ENCODE results near the gene TRIM17. TPM values are rescaled to one million over a fixed set of nuclear protein-coding genes. Genes with fewer than 3 reads are reported as not detected.

TRIM17 gene
- total RNA-seq, 2 donors from 2014 or later = 0.56 TPM; not detected in 1

DNA sequence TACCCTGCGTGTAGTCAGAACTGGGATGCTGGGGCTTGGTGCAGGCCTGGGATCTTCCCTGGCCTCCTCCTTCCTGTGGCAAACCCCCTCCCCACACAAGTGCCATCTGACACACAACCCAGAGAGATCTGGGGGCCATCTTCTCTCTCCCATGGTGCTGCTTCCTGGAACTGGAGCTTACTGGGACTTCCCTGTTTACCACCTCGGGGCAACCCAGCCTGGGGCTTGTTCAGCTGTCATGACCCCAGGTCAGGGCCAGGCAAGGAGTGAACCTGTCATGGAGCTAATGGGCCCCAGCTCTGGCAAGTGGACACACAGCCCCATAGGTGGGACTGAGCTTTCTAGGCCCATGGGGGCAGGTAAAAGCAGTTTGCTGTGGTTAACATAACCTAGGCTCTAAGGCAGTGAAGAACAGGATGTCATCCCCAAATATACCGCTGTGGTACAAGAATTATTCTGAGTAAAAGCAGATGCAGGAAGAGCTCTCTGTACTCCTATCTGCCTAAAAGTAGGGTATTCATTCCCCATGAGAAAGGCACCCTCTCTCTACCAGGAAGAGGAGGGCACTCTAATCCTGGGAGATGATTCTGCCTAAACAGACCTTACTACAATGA, 12.4 kb downstream of the TRIM17 start:
- H3K4me1 ChIP-seq (ENCODE audit: control insufficient read depth in 1 of 2, low read depth in 2 of 2) = peaks cover 22 to 42% of the 10 kb centered on the region in 2 donors
- H3K4me3 ChIP-seq = no peak overlapping the region
- no peak for ATAC-seq (ENCODE audit: insufficient number of reproducible peaks, low FRiP score, low read depth)

DNA sequence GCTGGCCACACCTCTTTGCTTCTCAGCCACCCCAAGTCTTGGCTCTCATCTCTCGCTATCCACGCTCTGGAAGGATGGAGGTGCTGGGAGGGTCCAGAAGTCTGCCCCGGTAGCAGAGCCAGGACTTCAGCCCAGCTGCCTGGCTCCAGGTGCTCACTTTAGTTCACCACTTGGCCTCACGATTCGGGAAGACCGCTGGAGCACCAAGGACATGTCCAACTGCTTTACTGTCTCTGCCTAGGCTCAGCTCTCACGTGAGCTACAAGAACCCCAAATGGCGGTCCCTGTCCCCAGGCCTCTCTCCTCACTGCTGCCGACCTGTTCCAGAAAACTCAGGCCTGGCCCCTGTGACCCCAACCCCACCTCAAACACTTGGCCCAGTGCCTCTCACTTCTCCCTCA, 13.4 kb downstream of the TRIM17 start:
- peaks cover 22 to 40% of the 10 kb centered on the region in 2 donors for H3K4me1 ChIP-seq (ENCODE audit: control insufficient read depth in 1 of 2, low read depth in 2 of 2)

More for the DNA sequence above, 12.4 kb downstream of the TRIM17 start:
- no peaks in the 10 kb centered on the region for H3K9me3 ChIP-seq
- H3K27me3 ChIP-seq (replicated peaks; ENCODE audit: insufficient read depth) = no peaks in the 10 kb centered on the region
- no peak for DNase-seq (ENCODE audit: low spot score)
- peaks cover 3% of the 10 kb centered on the region for H3K36me3 ChIP-seq
- TF ChIP-seq, protein P1, sequence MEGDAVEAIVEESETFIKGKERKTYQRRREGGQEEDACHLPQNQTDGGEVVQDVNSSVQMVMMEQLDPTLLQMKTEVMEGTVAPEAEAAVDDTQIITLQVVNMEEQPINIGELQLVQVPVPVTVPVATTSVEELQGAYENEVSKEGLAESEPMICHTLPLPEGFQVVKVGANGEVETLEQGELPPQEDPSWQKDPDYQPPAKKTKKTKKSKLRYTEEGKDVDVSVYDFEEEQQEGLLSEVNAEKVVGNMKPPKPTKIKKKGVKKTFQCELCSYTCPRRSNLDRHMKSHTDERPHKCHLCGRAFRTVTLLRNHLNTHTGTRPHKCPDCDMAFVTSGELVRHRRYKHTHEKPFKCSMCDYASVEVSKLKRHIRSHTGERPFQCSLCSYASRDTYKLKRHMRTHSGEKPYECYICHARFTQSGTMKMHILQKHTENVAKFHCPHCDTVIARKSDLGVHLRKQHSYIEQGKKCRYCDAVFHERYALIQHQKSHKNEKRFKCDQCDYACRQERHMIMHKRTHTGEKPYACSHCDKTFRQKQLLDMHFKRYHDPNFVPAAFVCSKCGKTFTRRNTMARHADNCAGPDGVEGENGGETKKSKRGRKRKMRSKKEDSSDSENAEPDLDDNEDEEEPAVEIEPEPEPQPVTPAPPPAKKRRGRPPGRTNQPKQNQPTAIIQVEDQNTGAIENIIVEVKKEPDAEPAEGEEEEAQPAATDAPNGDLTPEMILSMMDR (IDR thresholded peaks at IDR 0.05) = no peak
- no peak overlapping the region for H3K27ac ChIP-seq

DNA sequence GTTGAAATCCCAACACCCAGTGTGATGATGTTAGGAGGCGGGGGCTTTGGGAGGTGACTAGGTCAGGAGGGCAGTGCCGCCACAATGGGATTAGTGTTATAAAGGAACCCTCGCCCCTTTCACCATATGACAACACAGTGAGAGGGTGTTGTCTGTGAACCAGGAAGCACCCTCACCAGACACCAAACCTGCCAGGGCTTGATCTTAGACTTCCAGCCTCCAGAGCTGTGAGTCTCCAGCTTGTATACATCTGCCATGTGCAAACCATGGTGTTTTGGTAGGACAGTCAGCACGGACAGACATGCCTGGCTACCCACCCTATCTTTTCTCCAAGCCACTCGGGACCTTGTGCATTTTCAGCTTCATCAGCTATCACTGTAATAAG, 14.0 kb downstream of the TRIM17 start:
- Histone ChIP-seq H3K36me3 (peaks cover 7% of the 10 kb centered on the region), H3K4me3 (no peak overlapping the region), H3K4me1 (ENCODE audit: control insufficient read depth in 1 of 2, low read depth in 2 of 2) (peaks cover 18 to 34% of the 10 kb centered on the region in 2 donors), H3K27ac (no peak overlapping the region), H3K9me3 (no peaks in the 10 kb centered on the region), H3K27me3 (replicated peaks; ENCODE audit: insufficient read depth) (no peaks in the 10 kb centered on the region)
- DNase-seq (ENCODE audit: low spot score) = no peak
- TF ChIP-seq, protein P1 (IDR thresholded peaks at IDR 0.05) = no peak
- no peak for ATAC-seq (ENCODE audit: insufficient number of reproducible peaks, low FRiP score, low read depth)

More for the DNA sequence above, 13.4 kb downstream of the TRIM17 start:
- no peak overlapping the region for H3K27ac ChIP-seq
- TF ChIP-seq, protein P1 (IDR thresholded peaks at IDR 0.05) = no peak
- no peak overlapping the region for H3K4me3 ChIP-seq
- ATAC-seq (ENCODE audit: insufficient number of reproducible peaks, low FRiP score, low read depth) = no peak
- peaks cover 3% of the 10 kb centered on the region for H3K36me3 ChIP-seq
- no peaks in the 10 kb centered on the region for H3K27me3 ChIP-seq (replicated peaks; ENCODE audit: insufficient read depth)
- H3K9me3 ChIP-seq = no peaks in the 10 kb centered on the region
- no peak for DNase-seq (ENCODE audit: low spot score)

DNA sequence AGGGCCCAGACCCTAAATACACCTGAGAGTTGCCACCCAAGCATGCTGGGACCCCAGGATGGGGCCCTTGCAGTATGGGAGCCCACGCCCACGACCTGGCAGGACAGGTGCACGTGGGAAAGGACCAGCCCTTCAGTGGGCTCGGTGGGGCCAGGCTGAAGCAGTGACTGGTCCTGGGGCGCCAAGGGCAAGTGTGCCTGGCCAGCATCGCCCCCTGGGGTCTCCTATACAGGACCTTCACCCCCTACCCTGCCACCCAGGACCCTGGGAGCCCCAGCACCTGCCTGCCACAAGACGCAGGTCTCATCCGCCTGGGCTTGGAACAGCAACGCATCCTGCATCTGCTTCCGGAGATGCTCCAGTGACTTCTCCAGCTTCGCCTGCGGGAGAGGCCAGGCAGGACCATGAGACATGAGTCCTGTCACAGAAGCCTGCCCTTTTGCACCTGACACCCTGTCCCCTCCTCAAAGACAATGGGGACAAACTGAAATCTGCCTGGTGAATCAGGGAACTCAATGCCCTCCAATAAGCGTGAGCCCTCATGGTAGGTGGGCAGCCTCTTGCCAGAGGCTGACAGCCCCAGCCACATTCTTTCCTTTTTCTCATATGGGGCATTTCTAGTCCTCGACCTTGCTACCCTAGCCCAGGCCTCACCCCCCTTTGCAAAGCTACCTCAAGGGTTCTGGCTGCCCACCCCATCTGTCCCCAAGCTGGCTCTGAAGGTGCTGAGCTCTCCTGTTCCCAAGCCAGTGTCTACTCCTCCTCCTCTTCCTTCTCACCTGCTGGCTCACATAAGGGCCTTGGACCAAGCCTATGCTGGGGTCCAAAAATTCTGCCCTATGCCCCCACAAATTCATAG, 14.7 kb downstream of the TRIM17 start:
- Histone ChIP-seq H3K4me3 (no peak overlapping the region), H3K36me3 (peaks cover 13% of the 10 kb centered on the region), H3K27ac (no peak overlapping the region), H3K4me1 (ENCODE audit: control insufficient read depth in 1 of 2, low read depth in 2 of 2) (peaks cover 14 to 29% of the 10 kb centered on the region in 2 donors), H3K9me3 (no peaks in the 10 kb centered on the region), H3K27me3 (replicated peaks; ENCODE audit: insufficient read depth) (no peaks in the 10 kb centered on the region)
- ATAC-seq (ENCODE audit: insufficient number of reproducible peaks, low FRiP score, low read depth) (no peak), DNase-seq (ENCODE audit: low spot score) (no peak)
- TF ChIP-seq, protein P1 (IDR thresholded peaks at IDR 0.05) = no peak

DNA sequence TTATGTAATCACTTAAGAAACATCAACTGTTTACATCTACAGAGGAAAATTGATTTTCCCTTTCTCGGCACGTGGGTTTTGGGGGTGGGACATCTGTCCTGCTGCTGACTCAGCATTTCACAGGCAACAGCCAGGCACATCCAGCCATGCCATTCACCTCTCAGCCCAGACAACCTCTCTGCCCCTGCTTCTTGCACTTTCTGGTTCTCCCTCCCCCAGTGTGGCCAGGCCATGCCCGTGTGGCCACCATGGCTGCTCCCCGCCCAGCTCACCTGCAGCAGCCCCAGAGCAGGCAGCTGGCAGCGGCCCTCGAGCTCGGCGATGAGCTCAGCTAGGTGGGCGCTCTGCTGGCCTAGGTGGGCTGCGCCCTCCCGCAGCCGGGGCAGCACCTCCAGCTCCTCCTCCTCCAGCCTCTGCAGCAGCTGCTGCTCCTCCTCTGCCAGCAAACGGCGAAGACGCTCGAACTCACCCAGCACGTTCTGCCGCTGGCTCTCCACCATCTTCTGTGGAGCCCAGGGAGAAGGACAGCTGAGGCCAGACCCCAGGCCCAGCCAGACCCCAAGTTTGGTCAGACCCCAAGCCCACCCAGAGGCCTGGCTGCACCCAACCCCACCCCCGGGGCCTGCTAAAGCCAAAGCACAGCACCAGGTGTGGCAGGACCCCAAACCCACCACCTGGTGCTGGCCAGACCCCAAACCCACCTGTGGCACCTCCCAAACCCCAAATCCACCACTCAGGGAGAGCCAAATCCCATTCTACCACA, 15.8 kb downstream of the TRIM17 start:
- ATAC-seq (ENCODE audit: insufficient number of reproducible peaks, low FRiP score, low read depth) = no peak
- Histone ChIP-seq H3K27ac (no peak overlapping the region), H3K27me3 (replicated peaks; ENCODE audit: insufficient read depth) (no peaks in the 10 kb centered on the region), H3K9me3 (no peaks in the 10 kb centered on the region), H3K36me3 (peaks cover 24% of the 10 kb centered on the region), H3K4me3 (no peak overlapping the region), H3K4me1 (ENCODE audit: control insufficient read depth in 1 of 2, low read depth in 2 of 2) (peaks cover 14 to 29% of the 10 kb centered on the region in 2 donors)
- TF ChIP-seq, protein P1 (IDR thresholded peaks at IDR 0.05) = no peak
- no peak for DNase-seq (ENCODE audit: low spot score)
